ENCODE data around the gene SHMT2. TPM values are rescaled to one million over a fixed set of nuclear protein-coding genes. Genes with fewer than 3 reads are reported as not detected.

Gene SHMT2
- total and polyA plus RNA-seq, 5 donors from 2014 or later: 108 to 300 (median 219) TPM

DNA sequence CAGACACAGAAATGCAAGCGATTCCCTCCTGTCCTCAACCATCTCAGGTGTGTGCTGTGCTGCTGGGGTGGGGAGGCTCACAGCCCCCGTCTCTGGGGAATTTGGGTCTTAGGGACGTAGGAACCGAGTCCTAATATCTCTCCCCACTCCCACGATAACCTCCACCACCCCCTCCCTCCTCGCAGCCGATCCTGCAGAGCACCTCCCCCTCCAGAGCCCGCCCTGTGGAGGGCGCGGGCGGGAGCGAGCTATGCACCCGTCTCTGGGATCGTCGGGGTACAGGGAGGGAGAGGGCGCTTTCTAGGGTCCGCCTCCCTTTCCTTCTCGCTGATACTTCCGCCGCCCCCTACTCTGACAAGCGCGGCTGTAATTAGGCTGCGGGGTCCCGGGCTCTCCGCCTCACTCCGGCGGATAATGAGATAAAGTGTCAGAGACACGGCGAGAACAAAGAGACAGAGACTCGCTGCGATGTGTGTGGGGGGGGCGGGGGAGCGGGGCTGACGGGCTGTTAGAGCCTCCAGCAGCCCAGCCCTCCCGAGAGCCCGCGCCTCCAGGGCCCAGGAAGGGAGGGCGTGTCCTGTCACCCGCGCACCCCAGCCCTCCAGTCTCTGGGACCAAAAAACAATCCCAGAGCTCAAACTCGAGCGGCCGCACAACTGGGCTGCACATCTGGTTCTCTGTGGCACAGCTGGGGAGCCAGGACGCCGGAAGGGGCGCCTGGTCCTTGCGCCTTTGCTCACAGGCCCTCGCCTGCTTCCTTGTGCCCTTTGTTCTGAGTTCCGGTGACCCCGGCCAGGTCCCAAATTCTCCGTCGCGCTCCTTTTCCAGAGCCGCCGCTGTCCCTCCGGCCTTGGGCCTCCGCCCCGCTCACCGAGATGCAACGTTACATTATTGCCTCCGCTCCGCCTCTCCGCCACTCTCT is 8.7 kb downstream of the SHMT2 start:
- peak overlapping the region; percentile 91 to 97 (median 93) for H3K27ac Mint-ChIP-seq
- peaks cover 6 to 87% (median 60%) of the 10 kb centered on the region in 4 donors for H3K4me1 Mint-ChIP-seq
- peaks cover 14% of the 10 kb centered on the region for H3K36me3 Mint-ChIP-seq
- Histone ChIP-seq H3K36me3 (ENCODE audit: control insufficient read depth, insufficient read depth, low read length) (peaks cover 13% of the 10 kb centered on the region), H3K4me1 (ENCODE audit: control insufficient read depth, insufficient read depth, low read length, poor library complexity, severe bottlenecking) (peaks cover 99% of the 10 kb centered on the region), H3K4me3 (ENCODE audit: low read depth, low read length) (peak overlapping the region; percentile 67), H3K27ac (ENCODE audit: insufficient read depth, low read length, poor library complexity, severe bottlenecking) (peak overlapping the region; percentile 55), H3K27me3 (ENCODE audit: control insufficient read depth, insufficient read depth, low read length) (peaks cover 3% of the 10 kb centered on the region), H3K9me3 (ENCODE audit: control insufficient read depth in 2 of 2, low read length in 2 of 2) (no peaks in the 10 kb centered on the region)
- ATAC-seq (ENCODE audit: low read depth in 2 of 2) (no peak), DNase-seq (peak in 2 of 3 donors; percentile 34 to 67)
- H3K4me3 Mint-ChIP-seq: peak overlapping the region; percentile 89 to 99 (median 97)
- peaks cover 0 to 4% (median 0%) of the 10 kb centered on the region in 7 donors for H3K9me3 Mint-ChIP-seq
- peaks cover 56% of the 10 kb centered on the region for H3K27me3 Mint-ChIP-seq

- Mint-ChIP-seq H3K27me3 (peaks cover 64% of the 10 kb centered on the region), H3K4me1 (peaks cover 11 to 84% (median 60%) of the 10 kb centered on the region in 4 donors), H3K9me3 (peaks cover 0 to 4% (median 0%) of the 10 kb centered on the region in 7 donors), H3K27ac (peak overlapping the region; percentile 91 to 97 (median 93)), H3K36me3 (peaks cover 6% of the 10 kb centered on the region), H3K4me3 (peak overlapping the region; percentile 89 to 99 (median 97))
- ATAC-seq (ENCODE audit: low read depth in 2 of 2) (peak; percentile 60 to 68), DNase-seq (peak; percentile 80 to 88 (median 84))
- Histone ChIP-seq H3K27me3 (ENCODE audit: control insufficient read depth, insufficient read depth, low read length) (peaks cover 3% of the 10 kb centered on the region), H3K4me3 (ENCODE audit: low read depth, low read length) (peak overlapping the region; percentile 76), H3K9me3 (ENCODE audit: control insufficient read depth in 2 of 2, low read length in 2 of 2) (no peaks in the 10 kb centered on the region), H3K36me3 (ENCODE audit: control insufficient read depth, insufficient read depth, low read length) (peaks cover 5% of the 10 kb centered on the region), H3K4me1 (ENCODE audit: control insufficient read depth, insufficient read depth, low read length, poor library complexity, severe bottlenecking) (peaks cover 99% of the 10 kb centered on the region), H3K27ac (ENCODE audit: insufficient read depth, low read length, poor library complexity, severe bottlenecking) (peak overlapping the region; percentile 55)
Observed at GRCh38 chr12:57238854-57239554, 9.5 kb downstream of the SHMT2 start.

DNA sequence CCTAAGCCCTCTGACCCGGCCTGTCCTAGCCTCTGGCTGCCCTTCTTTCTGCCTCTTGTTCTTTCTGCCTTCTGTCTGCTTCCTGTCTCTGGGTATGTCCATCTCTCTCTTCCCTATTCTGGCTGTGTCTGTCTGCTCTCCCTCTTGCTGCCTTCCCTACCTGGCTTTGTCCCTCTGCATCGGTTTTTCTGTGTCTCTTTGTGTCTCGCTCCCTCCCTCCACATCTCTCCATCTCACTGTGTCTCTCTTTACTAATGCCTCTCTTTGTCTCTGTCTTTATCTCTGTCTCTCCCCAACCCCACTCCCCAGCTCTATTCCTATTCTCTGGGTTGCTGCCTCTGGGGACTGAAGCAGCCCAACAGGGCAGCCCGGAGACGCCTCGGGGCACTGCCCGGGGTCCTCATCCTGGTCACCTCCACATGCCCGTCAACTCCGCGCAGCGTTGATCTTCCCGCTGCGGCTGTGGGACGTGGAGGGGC is 10.1 kb downstream of the SHMT2 start:
- peaks cover 0 to 4% (median 0%) of the 10 kb centered on the region in 7 donors for H3K9me3 Mint-ChIP-seq
- peak overlapping the region; percentile 52 to 96 (median 93) for H3K27ac Mint-ChIP-seq
- H3K4me1 Mint-ChIP-seq: peaks cover 5 to 80% (median 54%) of the 10 kb centered on the region in 4 donors
- Histone ChIP-seq H3K27me3 (ENCODE audit: control insufficient read depth, insufficient read depth, low read length) (peaks cover 3% of the 10 kb centered on the region), H3K4me1 (ENCODE audit: control insufficient read depth, insufficient read depth, low read length, poor library complexity, severe bottlenecking) (peaks cover 93% of the 10 kb centered on the region), H3K9me3 (ENCODE audit: control insufficient read depth in 2 of 2, low read length in 2 of 2) (no peaks in the 10 kb centered on the region), H3K4me3 (ENCODE audit: low read depth, low read length) (peak overlapping the region; percentile 76), H3K27ac (ENCODE audit: insufficient read depth, low read length, poor library complexity, severe bottlenecking) (peak overlapping the region; percentile 51), H3K36me3 (ENCODE audit: control insufficient read depth, insufficient read depth, low read length) (no peaks in the 10 kb centered on the region)
- peaks cover 64% of the 10 kb centered on the region for H3K27me3 Mint-ChIP-seq
- DNase-seq (peak in 1 of 3 donors; percentile 15), ATAC-seq (ENCODE audit: low read depth in 2 of 2) (no peak)
- peaks cover under 1% of the 10 kb centered on the region for H3K36me3 Mint-ChIP-seq
- H3K4me3 Mint-ChIP-seq: peak overlapping the region; percentile 89 to 99 (median 97)

- H3K4me3 ChIP-seq (ENCODE audit: low read depth, low read length): peak overlapping the region; percentile 76
- Mint-ChIP-seq H3K9me3 (peaks cover 0 to 4% (median 0%) of the 10 kb centered on the region in 7 donors), H3K4me1 (peaks cover 5 to 74% (median 51%) of the 10 kb centered on the region in 4 donors), H3K4me3 (peak overlapping the region; percentile 89 to 99 (median 97)), H3K27me3 (peaks cover 64% of the 10 kb centered on the region), H3K27ac (peak overlapping the region; percentile 53 to 96 (median 93)), H3K36me3 (no peaks in the 10 kb centered on the region)
- peaks cover 87% of the 10 kb centered on the region for H3K4me1 ChIP-seq (ENCODE audit: control insufficient read depth, insufficient read depth, low read length, poor library complexity, severe bottlenecking)
- ATAC-seq (ENCODE audit: low read depth in 2 of 2) (peak; percentile 56 to 60), DNase-seq (peak; percentile 60 to 82 (median 74))
- peak overlapping the region; percentile 51 for H3K27ac ChIP-seq (ENCODE audit: insufficient read depth, low read length, poor library complexity, severe bottlenecking)
- no peaks in the 10 kb centered on the region for H3K36me3 ChIP-seq (ENCODE audit: control insufficient read depth, insufficient read depth, low read length)
- no peaks in the 10 kb centered on the region for H3K9me3 ChIP-seq (ENCODE audit: control insufficient read depth in 2 of 2, low read length in 2 of 2)
- H3K27me3 ChIP-seq (ENCODE audit: control insufficient read depth, insufficient read depth, low read length): peaks cover 3% of the 10 kb centered on the region
Observed at GRCh38 chr12:57240066-57240921, 10.8 kb downstream of the SHMT2 start.

- Mint-ChIP-seq H3K4me1 (peaks cover 5 to 68% (median 48%) of the 10 kb centered on the region in 4 donors), H3K9me3 (peaks cover 0 to 4% (median 0%) of the 10 kb centered on the region in 7 donors), H3K27ac (peak overlapping the region; percentile 53 to 96 (median 93)), H3K27me3 (peaks cover 64% of the 10 kb centered on the region), H3K36me3 (no peaks in the 10 kb centered on the region), H3K4me3 (peak overlapping the region; percentile 89 to 99 (median 97))
- no peak for ATAC-seq (ENCODE audit: low read depth in 2 of 2)
- H3K27ac ChIP-seq (ENCODE audit: insufficient read depth, low read length, poor library complexity, severe bottlenecking): no peak overlapping the region
- peaks cover 3% of the 10 kb centered on the region for H3K27me3 ChIP-seq (ENCODE audit: control insufficient read depth, insufficient read depth, low read length)
- H3K4me3 ChIP-seq (ENCODE audit: low read depth, low read length): peak overlapping the region; percentile 76
- H3K4me1 ChIP-seq (ENCODE audit: control insufficient read depth, insufficient read depth, low read length, poor library complexity, severe bottlenecking): peaks cover 80% of the 10 kb centered on the region
- no peaks in the 10 kb centered on the region for H3K9me3 ChIP-seq (ENCODE audit: control insufficient read depth in 2 of 2, low read length in 2 of 2)
- no peaks in the 10 kb centered on the region for H3K36me3 ChIP-seq (ENCODE audit: control insufficient read depth, insufficient read depth, low read length)
- no peak for DNase-seq
Observed at GRCh38 chr12:57240926-57241401, 11.5 kb downstream of the SHMT2 start.

- no peaks in the 10 kb centered on the region for H3K36me3 Mint-ChIP-seq
- no peak for ATAC-seq (ENCODE audit: low read depth in 2 of 2)
- H3K4me1 Mint-ChIP-seq: peaks cover 5 to 61% (median 46%) of the 10 kb centered on the region in 4 donors
- H3K27ac Mint-ChIP-seq: peak overlapping the region in 1 of 3 donors; percentile 42
- Histone ChIP-seq H3K27ac (ENCODE audit: insufficient read depth, low read length, poor library complexity, severe bottlenecking) (no peak overlapping the region), H3K4me1 (ENCODE audit: control insufficient read depth, insufficient read depth, low read length, poor library complexity, severe bottlenecking) (peaks cover 73% of the 10 kb centered on the region), H3K4me3 (ENCODE audit: low read depth, low read length) (no peak overlapping the region), H3K27me3 (ENCODE audit: control insufficient read depth, insufficient read depth, low read length) (peaks cover 3% of the 10 kb centered on the region), H3K36me3 (ENCODE audit: control insufficient read depth, insufficient read depth, low read length) (no peaks in the 10 kb centered on the region), H3K9me3 (ENCODE audit: control insufficient read depth in 2 of 2, low read length in 2 of 2) (no peaks in the 10 kb centered on the region)
- peaks cover 0 to 4% (median 0%) of the 10 kb centered on the region in 7 donors for H3K9me3 Mint-ChIP-seq
- no peak for DNase-seq
- H3K4me3 Mint-ChIP-seq: peak overlapping the region; percentile 86 to 97 (median 93)
- H3K27me3 Mint-ChIP-seq: peaks cover 66% of the 10 kb centered on the region
Observed at GRCh38 chr12:57241402-57242310, 12.1 kb downstream of the SHMT2 start.

All from CD4-positive, CD25-positive, alpha-beta regulatory T cell (primary cell).